IPS-18a (cell line): ENCODE measurements around the gene CATSPER1.

Source experiments
- H3K27ac ChIP-seq: one replicate; pipeline ENCODE4 v1.5.1; 2013; ENCODE audit warnings: low read length
- H3K27me3 ChIP-seq: one replicate; pipeline ENCODE4 v1.6.1; 2013; ENCODE audit warnings: mild to moderate bottlenecking, low read length; ENCODE audit not compliant: control insufficient read depth, insufficient read depth
- H3K36me3 ChIP-seq: one replicate; pipeline ENCODE4 v1.6.1; 2013; ENCODE audit warnings: low read depth, low read length; ENCODE audit not compliant: control insufficient read depth
- H3K4me1 ChIP-seq: one replicate; pipeline ENCODE4 v1.6.1; 2013; ENCODE audit warnings: low read depth, low read length; ENCODE audit not compliant: control insufficient read depth
- H3K4me3 ChIP-seq: one replicate; pipeline ENCODE4 v1.5.1; 2013; ENCODE audit warnings: low read length
- H3K9ac ChIP-seq: one replicate; pipeline ENCODE4 v1.6.1; 2013; ENCODE audit warnings: mild to moderate bottlenecking, low read length, moderate library complexity
- H3K9me3 ChIP-seq: one replicate; pipeline ENCODE4 v1.6.1; 2013; ENCODE audit warnings: low read depth, low read length; ENCODE audit not compliant: control insufficient read depth

CATSPER1 gene

DNA sequence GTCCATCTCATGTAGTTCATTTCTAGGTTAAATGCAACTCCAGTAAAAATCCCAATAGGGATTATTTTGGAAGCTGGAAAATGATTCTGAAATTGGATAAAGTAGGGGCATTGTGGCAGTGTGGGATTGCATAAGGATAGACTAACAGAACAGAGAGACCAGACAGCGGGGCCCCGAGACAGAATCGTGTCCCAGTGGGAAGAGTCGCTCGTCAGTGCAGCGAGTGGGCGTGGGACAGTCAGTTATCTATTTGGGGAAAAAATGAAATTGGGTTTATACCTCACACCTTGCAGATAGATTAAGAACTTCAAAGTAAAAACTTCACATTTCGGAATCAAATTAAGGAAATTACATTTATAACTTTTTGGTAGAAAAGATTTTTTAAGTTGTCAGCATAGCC, 54.2 kb downstream of the CATSPER1 start:
- H3K27me3 ChIP-seq, result no peaks in the 10 kb centered on the region
- H3K36me3 ChIP-seq, result peaks cover 40% of the 10 kb centered on the region
- no peak overlapping the region for H3K9ac ChIP-seq
- H3K9me3 ChIP-seq, result no peaks in the 10 kb centered on the region
- no peaks in the 10 kb centered on the region for H3K4me1 ChIP-seq
- H3K4me3 ChIP-seq, result no peak overlapping the region
- H3K27ac ChIP-seq, result no peak overlapping the region

DNA sequence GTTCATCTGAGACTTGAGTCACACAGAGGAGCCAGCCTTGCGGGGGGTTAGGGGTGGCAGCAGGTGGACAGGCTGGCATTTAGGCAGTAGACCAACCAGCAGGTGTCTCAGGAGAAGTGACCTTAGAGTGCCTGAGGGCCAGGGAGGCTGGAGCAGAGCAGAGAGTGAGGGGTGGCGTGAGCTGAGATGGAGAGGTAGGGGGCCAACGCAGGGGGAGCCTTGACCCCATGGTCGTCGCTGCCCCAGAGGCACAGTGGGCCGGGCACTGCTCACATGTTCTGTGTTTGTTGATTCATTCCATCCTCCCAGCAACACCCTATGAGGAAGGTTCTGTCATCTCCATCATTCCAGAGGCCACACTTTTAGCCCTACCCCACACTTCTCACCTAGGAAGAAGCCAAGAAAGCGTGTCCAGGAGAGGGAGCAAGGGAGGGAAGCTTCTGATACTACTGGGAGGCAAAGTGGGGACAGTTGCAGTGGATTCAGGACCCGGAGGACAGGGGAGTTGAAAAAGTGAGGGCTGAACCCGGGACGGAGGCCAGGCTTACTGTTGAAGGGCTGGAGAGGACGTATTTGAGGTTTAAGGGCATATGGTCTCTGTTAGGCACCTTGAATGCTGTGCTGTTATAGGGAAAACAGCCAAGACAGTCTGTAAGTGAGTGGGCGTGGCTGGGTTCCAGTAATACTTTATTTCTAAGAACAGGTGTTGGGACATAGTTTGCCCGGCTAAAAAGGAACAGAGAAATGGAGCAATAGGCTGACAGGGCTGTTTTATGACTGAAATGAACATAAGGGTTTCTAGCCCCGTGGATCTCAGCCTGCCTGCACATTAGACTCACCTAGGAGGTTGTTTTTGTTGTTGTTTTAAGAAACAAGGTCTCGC, 57.4 kb downstream of the CATSPER1 start:
- H3K9ac ChIP-seq, result no peak overlapping the region

DNA sequence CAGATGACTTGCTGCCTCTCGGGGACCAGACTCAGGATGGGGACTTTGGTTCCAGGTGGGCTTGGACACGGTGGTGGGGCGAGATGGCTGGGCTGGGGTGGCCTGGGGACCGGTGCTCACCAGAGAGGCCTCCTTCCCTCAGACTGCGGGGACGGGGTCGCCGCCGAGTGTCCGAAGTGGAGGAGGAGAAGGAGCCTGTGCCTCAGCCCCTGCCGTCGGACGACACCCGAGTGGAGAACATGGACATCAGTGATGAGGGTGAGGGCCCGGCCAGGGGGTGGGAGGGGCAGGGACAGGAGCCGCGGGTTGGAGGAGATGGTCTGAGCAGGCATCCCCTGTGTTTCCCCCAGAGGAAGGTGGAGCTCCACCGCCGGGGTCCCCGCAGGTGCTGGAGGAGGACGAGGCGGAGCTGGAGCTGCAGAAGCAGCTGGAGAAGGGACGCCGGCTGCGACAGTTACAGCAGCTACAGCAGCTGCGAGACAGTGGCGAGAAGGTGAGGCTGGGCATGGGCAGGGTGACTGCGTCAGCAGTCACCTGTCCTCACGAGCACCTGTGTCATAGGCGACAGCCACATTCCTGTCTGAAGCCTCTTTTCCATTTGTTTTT, 58.8 kb downstream of the CATSPER1 start:
- no peak overlapping the region for H3K4me3 ChIP-seq
- H3K36me3 ChIP-seq, result peaks cover 55% of the 10 kb centered on the region
- H3K9me3 ChIP-seq, result no peaks in the 10 kb centered on the region

More for the DNA sequence above, 57.4 kb downstream of the CATSPER1 start:
- H3K4me1 ChIP-seq, result no peaks in the 10 kb centered on the region
- no peak overlapping the region for H3K4me3 ChIP-seq
- H3K9me3 ChIP-seq, result no peaks in the 10 kb centered on the region
- H3K27me3 ChIP-seq, result no peaks in the 10 kb centered on the region
- H3K27ac ChIP-seq, result no peak overlapping the region
- H3K36me3 ChIP-seq, result peaks cover 64% of the 10 kb centered on the region

More for the DNA sequence above, 58.8 kb downstream of the CATSPER1 start:
- Histone ChIP-seq H3K9ac (no peak overlapping the region), H3K27ac (no peak overlapping the region), H3K4me1 (peaks cover 4% of the 10 kb centered on the region), H3K27me3 (no peaks in the 10 kb centered on the region)
